Left lung (tissue), 10 donors: ENCODE results near the gene WWOX. TPM values are rescaled to one million over a fixed set of nuclear protein-coding genes. Genes with fewer than 3 reads are reported as not detected.

Source experiments
- ATAC-seq: fragments of 200-7000 bp; cut with Tn5 transposase; one replicate; pipeline ENCODE4 v1.9.1; 2020; ENCODE audit warnings: moderate library complexity
- DNase-seq, 4 donors: peaks; one replicate each; pipeline ENCODE4 v3.0.0-alpha.2; 2013 to 2020
- H3K27ac ChIP-seq, 2 donors: fragments of 200-600 bp; sonication (generic) in 1 of 2; one replicate each; pipeline versions ENCODE4 v1.5.0 to v1.8.0; 2020 to 2021
- H3K27me3 ChIP-seq, 2 donors: fragments of 200-600 bp; sonication (generic) in 1 of 2; one replicate each; pipeline versions ENCODE4 v1.5.0 to v1.8.0; 2020 to 2021
- H3K36me3 ChIP-seq, 2 donors: fragments of 200-600 bp; sonication (generic) in 1 of 2; one replicate each; pipeline versions ENCODE4 v1.5.0 to v1.8.0; 2020 to 2021
- H3K4me1 ChIP-seq, 2 donors: fragments of 200-600 bp; one replicate each; pipeline ENCODE4 v1.8.0; 2021
- H3K4me3 ChIP-seq, 2 donors: fragments of 200-600 bp; sonication (generic) in 1 of 2; one replicate each; pipeline versions ENCODE4 v1.5.0 to v1.8.0; 2020 to 2021; ENCODE audit warnings: mild to moderate bottlenecking in 1 of 2
- H3K9me3 ChIP-seq, 2 donors: fragments of 200-600 bp; sonication (generic) in 1 of 2; one replicate each; pipeline versions ENCODE4 v1.5.0 to v1.8.0; 2020 to 2021
- intact Hi-C, 2 donors: fragments of 100-400 bp; cut with DNase I; formaldehyde crosslinking; loops; one replicate each; pipeline versions ENCODE4 v1.11.2 to v1.14.2; 2022
- polyA plus RNA-seq, 6 donors: library from polyadenylated mRNA; unstranded; fragments of 120-200 nt; gene quantifications; one replicate each; pipeline ENCODE4 v1.2.1, GENCODE V29; 2013; ENCODE audit not compliant: insufficient read length in 6 of 6
- total RNA-seq, 2 donors: library from RNA; stranded (reverse); fragmentation: NEBNext Ultra II Directional; extraction: Animal tissue kit (Norgen Biotek cat#: 25700); gene quantifications; one replicate each; pipeline ENCODE4 v1.2.1, GENCODE V29; 2021
- TF ChIP-seq, protein P1 (sequence below), 2 donors: fragments of 200-600 bp; sonication (generic) in 1 of 2; IDR thresholded peaks; one replicate each; pipeline versions ENCODE4 v1.5.0 to v1.8.0; 2021; ENCODE audit warnings: antibody characterized with exemption in 2 of 2
- donor health status: DM: no; HTN: yes; CAD: no.
- donor health status: DM: no; HTN: no; CAD: no.

Gene WWOX
- total and polyA plus RNA-seq, 8 donors: 17.2 to 40.3 (median 30.8) TPM

DNA sequence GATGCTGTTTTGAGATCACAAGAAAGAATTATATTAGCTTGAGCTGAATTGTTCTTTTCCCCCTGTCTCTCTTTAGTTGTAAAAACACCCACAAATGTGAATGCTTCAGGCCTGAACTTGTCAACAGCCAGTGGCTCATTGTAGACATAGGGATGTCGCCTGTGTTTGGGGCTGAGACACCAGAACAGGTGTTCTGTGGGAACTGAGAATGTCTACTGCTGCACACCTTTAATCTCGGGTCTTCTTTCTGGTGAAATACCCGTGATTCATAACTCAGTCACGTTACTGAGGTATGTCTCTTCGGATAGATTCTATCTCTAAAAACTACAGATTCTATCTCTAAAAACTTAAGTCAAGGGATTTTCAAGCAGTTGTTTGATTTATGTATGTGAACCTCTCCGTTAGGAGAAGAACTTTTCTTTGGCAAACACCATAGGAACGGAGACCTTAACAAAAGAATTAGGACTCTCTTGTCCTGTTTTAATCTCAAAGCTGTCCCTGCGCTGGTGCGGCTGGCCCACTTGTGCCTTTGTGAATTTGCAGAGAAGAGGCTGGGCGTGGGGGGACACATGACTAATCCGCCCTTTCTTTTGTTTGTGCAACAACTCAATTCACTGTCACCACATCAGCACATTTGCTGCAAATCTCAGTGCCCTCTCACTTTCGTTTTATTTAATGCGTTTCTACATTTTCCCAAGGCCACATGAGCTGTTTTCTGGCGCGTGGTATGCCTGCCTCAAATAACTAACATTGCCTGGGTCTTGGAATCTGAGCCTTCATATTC is 858.1 kb downstream of the WWOX start:
- ATAC-seq: no peak

DNA sequence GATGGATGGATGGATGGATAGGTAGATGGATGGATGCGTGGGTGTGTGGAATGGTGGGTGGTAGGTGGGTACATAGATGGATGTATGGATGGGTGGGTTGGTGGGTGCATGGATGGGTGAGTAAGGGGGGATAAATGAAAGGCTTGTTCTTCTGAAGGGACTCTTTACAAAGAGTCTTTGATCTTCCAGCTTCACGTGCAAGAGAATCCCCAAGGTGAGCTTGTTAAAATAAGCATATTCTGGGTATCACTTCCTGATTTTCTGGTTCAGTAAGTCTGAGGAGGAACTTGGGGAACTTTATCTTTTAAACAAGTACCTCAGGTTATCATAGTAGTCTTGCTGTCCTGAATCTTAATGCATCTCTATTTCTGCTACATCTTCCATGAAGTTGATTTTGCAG is 862.0 kb downstream of the WWOX start:
- Histone ChIP-seq H3K4me1 (no peaks in the 10 kb centered on the region), H3K36me3 (no peaks in the 10 kb centered on the region), H3K9me3 (peaks cover 0 to 4% of the 10 kb centered on the region in 2 donors), H3K27me3 (no peaks in the 10 kb centered on the region), H3K27ac (no peak overlapping the region), H3K4me3 (no peak overlapping the region)
- DNase-seq: no peak
- no peak for ATAC-seq
- intact Hi-C loops: no loop called here
- TF ChIP-seq, protein P1, sequence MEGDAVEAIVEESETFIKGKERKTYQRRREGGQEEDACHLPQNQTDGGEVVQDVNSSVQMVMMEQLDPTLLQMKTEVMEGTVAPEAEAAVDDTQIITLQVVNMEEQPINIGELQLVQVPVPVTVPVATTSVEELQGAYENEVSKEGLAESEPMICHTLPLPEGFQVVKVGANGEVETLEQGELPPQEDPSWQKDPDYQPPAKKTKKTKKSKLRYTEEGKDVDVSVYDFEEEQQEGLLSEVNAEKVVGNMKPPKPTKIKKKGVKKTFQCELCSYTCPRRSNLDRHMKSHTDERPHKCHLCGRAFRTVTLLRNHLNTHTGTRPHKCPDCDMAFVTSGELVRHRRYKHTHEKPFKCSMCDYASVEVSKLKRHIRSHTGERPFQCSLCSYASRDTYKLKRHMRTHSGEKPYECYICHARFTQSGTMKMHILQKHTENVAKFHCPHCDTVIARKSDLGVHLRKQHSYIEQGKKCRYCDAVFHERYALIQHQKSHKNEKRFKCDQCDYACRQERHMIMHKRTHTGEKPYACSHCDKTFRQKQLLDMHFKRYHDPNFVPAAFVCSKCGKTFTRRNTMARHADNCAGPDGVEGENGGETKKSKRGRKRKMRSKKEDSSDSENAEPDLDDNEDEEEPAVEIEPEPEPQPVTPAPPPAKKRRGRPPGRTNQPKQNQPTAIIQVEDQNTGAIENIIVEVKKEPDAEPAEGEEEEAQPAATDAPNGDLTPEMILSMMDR (IDR thresholded peaks at IDR 0.05): no peak

More for the DNA sequence above, 858.1 kb downstream of the WWOX start:
- H3K27ac ChIP-seq: no peak overlapping the region
- no peak for DNase-seq
- intact Hi-C loops: no loop called here
- no peaks in the 10 kb centered on the region for H3K36me3 ChIP-seq
- H3K27me3 ChIP-seq: no peaks in the 10 kb centered on the region
- no peaks in the 10 kb centered on the region for H3K9me3 ChIP-seq
- H3K4me3 ChIP-seq: no peak overlapping the region
- H3K4me1 ChIP-seq: no peaks in the 10 kb centered on the region
- TF ChIP-seq, protein P1 (IDR thresholded peaks at IDR 0.05): no peak

DNA sequence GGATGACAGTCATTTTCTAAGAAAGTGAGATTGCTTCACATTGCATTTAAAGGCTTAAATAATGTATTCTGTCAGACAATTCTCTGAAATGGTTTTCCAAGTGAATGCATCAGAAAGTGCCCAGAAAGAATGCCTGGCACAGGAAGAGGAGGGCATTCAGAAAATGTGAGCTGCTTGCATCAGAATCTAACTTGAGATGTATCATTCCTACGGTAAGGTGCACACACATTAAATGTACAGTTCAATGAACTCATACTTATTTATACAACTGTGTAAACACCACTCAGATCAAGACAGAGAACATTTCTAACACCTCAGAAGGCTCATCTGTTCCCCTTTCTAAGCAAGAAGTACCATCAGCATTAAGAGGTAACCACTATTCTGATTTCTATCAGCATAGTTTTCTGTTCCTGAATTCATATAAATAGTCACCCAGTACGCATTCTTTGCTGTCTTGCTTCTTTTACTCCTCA is 863.0 kb downstream of the WWOX start:
- DNase-seq: no peak
- H3K4me1 ChIP-seq: no peaks in the 10 kb centered on the region
- intact Hi-C loops: no loop called here
- no peak overlapping the region for H3K4me3 ChIP-seq
- no peaks in the 10 kb centered on the region for H3K27me3 ChIP-seq
- TF ChIP-seq, protein P1 (IDR thresholded peaks at IDR 0.05): no peak
- peaks cover 0 to 4% of the 10 kb centered on the region in 2 donors for H3K9me3 ChIP-seq
- no peak for ATAC-seq
- no peaks in the 10 kb centered on the region for H3K36me3 ChIP-seq
- H3K27ac ChIP-seq: no peak overlapping the region

DNA sequence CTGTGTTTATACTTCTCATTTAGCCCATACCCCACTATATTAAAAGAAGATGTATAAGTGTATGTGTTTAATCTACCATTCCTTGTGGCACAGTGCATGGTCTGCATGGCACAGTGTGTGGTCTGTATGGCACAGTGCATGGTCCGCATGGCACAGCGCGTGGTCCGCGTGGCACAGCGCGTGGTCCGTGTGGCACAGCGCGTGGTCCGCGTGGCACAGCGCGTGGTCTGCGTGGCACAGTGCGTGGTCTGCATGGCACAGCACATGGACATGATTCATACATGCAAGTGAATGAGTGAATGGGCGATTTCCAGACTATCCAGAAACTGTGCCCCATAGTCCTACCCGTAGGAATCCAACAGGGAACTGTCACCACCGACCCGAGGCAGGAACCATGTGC is 868.5 kb downstream of the WWOX start:
- no peak overlapping the region for H3K4me3 ChIP-seq
- no peak for ATAC-seq
- H3K9me3 ChIP-seq: peaks cover 0 to 4% of the 10 kb centered on the region in 2 donors
- H3K4me1 ChIP-seq: no peaks in the 10 kb centered on the region
- H3K27ac ChIP-seq: no peak overlapping the region
- TF ChIP-seq, protein P1 (IDR thresholded peaks at IDR 0.05): no peak
- H3K27me3 ChIP-seq: no peaks in the 10 kb centered on the region
- no peaks in the 10 kb centered on the region for H3K36me3 ChIP-seq
- intact Hi-C loops: no loop called here
- DNase-seq: no peak

DNA sequence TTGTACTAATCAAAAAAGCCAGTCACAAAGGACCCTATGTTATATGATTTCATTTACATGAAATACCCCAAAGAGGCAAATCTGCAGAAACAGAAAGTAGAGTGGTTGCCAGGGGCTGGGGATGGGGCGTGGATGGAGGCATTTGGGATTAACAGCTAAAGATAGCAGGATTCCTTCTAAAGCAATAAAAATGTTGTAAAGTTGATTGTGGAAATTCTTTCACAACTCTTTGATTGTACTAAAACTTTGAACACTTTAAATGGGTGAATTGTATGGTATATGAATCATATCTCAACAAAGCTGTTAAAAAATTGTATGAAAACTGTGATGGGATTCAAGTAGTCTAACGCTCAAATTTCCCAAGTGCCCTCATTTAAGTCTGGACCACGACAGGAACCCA is 870.3 kb downstream of the WWOX start:
- no peak overlapping the region for H3K27ac ChIP-seq
- H3K4me1 ChIP-seq: no peaks in the 10 kb centered on the region
- H3K27me3 ChIP-seq: no peaks in the 10 kb centered on the region
- peaks cover 0 to 2% of the 10 kb centered on the region in 2 donors for H3K9me3 ChIP-seq
- ATAC-seq (no peak), DNase-seq (no peak)
- intact Hi-C loops: no loop called here
- H3K4me3 ChIP-seq: no peak overlapping the region
- no peaks in the 10 kb centered on the region for H3K36me3 ChIP-seq
- TF ChIP-seq, protein P1 (IDR thresholded peaks at IDR 0.05): no peak
